CD4-positive, CD25-positive, alpha-beta regulatory T cell (primary cell): ENCODE results near the gene OR52E2. TPM values are rescaled to one million over a fixed set of nuclear protein-coding genes. Genes with fewer than 3 reads are reported as not detected.

Source experiments
- ATAC-seq, 2 donors: fragments of 150-1000 bp; cut with Tn5 transposase; one replicate each; pipeline ENCODE4 v1.10.0; 2021; ENCODE audit warnings: low read depth in 2 of 2, moderate number of reproducible peaks in 2 of 2, moderate library complexity in 1 of 2
- DNase-seq, 3 donors: peaks; one replicate each; pipeline versions ENCODE4 v3.0.0 to v3.0.0-alpha.2; 2012 to 2022; ENCODE audit warnings: mixed read lengths in 1 of 3
- H3K27ac ChIP-seq: one replicate; pipeline ENCODE4 v1.7.0; 2013; ENCODE audit warnings: mild to moderate bottlenecking, low read length; ENCODE audit not compliant: insufficient read depth, poor library complexity, severe bottlenecking
- H3K27me3 ChIP-seq: one replicate; pipeline ENCODE4 v1.7.0; 2013; ENCODE audit warnings: low read length; ENCODE audit not compliant: control insufficient read depth, insufficient read depth
- H3K36me3 ChIP-seq: one replicate; pipeline ENCODE4 v1.7.0; 2013; ENCODE audit warnings: mild to moderate bottlenecking, low read length, moderate library complexity; ENCODE audit not compliant: control insufficient read depth, insufficient read depth
- H3K4me1 ChIP-seq: 2 replicates; pipeline ENCODE4 v1.7.0; 2013; ENCODE audit warnings: mild to moderate bottlenecking, low read length; ENCODE audit not compliant: insufficient read depth, control insufficient read depth, poor library complexity, severe bottlenecking
- H3K4me3 ChIP-seq: one replicate; pipeline ENCODE4 v1.7.0; 2013; ENCODE audit warnings: low read depth, mild to moderate bottlenecking, low read length, moderate library complexity
- H3K9me3 ChIP-seq, 2 experiments: 1 replicate in 1 of 2; 2 replicates in 1 of 2; pipeline ENCODE4 v1.7.0; 2013; ENCODE audit warnings: low read length in 2 of 2, mild to moderate bottlenecking in 1 of 2, moderate library complexity in 1 of 2; ENCODE audit not compliant: control insufficient read depth in 2 of 2
- H3K27ac Mint-ChIP-seq, 3 donors: one replicate each; pipeline ENCODE4 v1.8.0; 2020 to 2022; ENCODE audit warnings: mild to moderate bottlenecking in 3 of 3, mixed read lengths in 3 of 3, moderate library complexity in 2 of 3
- H3K27me3 Mint-ChIP-seq: one replicate; pipeline ENCODE4 v1.8.0; 2022; ENCODE audit warnings: mild to moderate bottlenecking, mixed read lengths
- H3K36me3 Mint-ChIP-seq: one replicate; pipeline ENCODE4 v1.8.0; 2020; ENCODE audit warnings: mixed read lengths
- H3K4me1 Mint-ChIP-seq, 4 donors: one replicate each; pipeline ENCODE4 v1.8.0; 2020 to 2022; ENCODE audit warnings: mixed read lengths in 4 of 4, mild to moderate bottlenecking in 1 of 4
- H3K4me3 Mint-ChIP-seq, 4 donors: one replicate each; pipeline ENCODE4 v1.8.0; 2020 to 2022; ENCODE audit warnings: mild to moderate bottlenecking in 4 of 4, mixed read lengths in 4 of 4, moderate library complexity in 3 of 4
- H3K9me3 Mint-ChIP-seq, 7 donors: one replicate each; pipeline ENCODE4 v1.8.0; 2020 to 2022; ENCODE audit warnings: mixed read lengths in 7 of 7, mild to moderate bottlenecking in 3 of 7, moderate library complexity in 2 of 7
- polyA plus RNA-seq, 4 donors: library from polyadenylated mRNA; unstranded; fragments of 300-500 nt; fragmentation: Illumina TruSeq; gene quantifications; one replicate each; pipeline ENCODE4 v1.2.3, GENCODE V29; 2021
- total RNA-seq: library from RNA; stranded (reverse); gene quantifications from one replicate; pipeline ENCODE4 v1.2.3, GENCODE V29; 2022

The OR52E2 gene
- total RNA-seq (not detected), polyA plus RNA-seq (not detected)

GRCh38 chr11:5059391-5059790 lies at the start of gene OR52E2:
TSS of gene OR52E2 (minus strand) at chr11:5059627. CDS start at chr11:5059627, 0 bp downstream.
- Mint-ChIP-seq H3K27me3 (no peaks in the 10 kb centered on the region), H3K4me1 (no peaks in the 10 kb centered on the region), H3K36me3 (no peaks in the 10 kb centered on the region), H3K9me3 (peaks cover 0 to 6% (median 4%) of the 10 kb centered on the region in 7 donors), H3K27ac (no peak within 1 kb of the TSS), H3K4me3 (no peak within 1 kb of the TSS)
- Histone ChIP-seq H3K4me3 (no peak within 1 kb of the TSS), H3K27ac (no peak within 1 kb of the TSS), H3K36me3 (no peaks in the 10 kb centered on the region), H3K9me3 (no peaks in the 10 kb centered on the region), H3K27me3 (no peaks in the 10 kb centered on the region), H3K4me1 (no peaks in the 10 kb centered on the region)
- DNase-seq (no peak), ATAC-seq (no peak)

GRCh38 chr11:5107285-5107684 lies 47.9 kb upstream of the OR52E2 start:
- no peak overlapping the region for H3K4me3 ChIP-seq
- Mint-ChIP-seq H3K27ac (no peak overlapping the region), H3K27me3 (no peaks in the 10 kb centered on the region), H3K9me3 (no peaks in the 10 kb centered on the region), H3K4me3 (no peak overlapping the region), H3K4me1 (no peaks in the 10 kb centered on the region), H3K36me3 (no peaks in the 10 kb centered on the region)
- no peak for DNase-seq
- H3K36me3 ChIP-seq = no peaks in the 10 kb centered on the region
- no peak overlapping the region for H3K27ac ChIP-seq
- no peaks in the 10 kb centered on the region for H3K4me1 ChIP-seq
- H3K27me3 ChIP-seq = no peaks in the 10 kb centered on the region
- ATAC-seq = no peak
- no peaks in the 10 kb centered on the region for H3K9me3 ChIP-seq

DNA sequence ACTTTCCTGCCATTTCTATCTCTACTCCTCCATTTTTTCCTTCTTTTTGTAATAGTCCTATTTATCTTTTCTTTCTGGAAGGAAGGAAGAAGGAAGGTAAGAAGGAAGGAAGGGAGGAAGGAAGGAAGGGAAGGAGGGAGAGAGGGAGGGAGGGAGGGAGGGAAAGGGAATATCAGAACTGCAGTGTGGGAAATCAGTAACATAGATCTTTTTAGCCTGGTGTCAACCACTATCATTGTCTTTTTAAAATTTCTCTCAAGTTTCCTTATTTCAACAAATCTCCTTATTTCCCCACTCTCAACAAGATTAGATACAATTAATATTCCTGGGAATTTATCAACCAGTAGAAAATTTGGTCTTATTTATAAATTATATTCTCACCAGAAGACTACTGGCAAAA lies 43.6 kb upstream of the OR52E2 start:
- Histone ChIP-seq H3K27me3 (no peaks in the 10 kb centered on the region), H3K4me3 (no peak overlapping the region), H3K4me1 (no peaks in the 10 kb centered on the region), H3K36me3 (no peaks in the 10 kb centered on the region), H3K9me3 (no peaks in the 10 kb centered on the region), H3K27ac (no peak overlapping the region)
- no peak overlapping the region for H3K27ac Mint-ChIP-seq
- no peaks in the 10 kb centered on the region for H3K36me3 Mint-ChIP-seq
- no peaks in the 10 kb centered on the region for H3K4me1 Mint-ChIP-seq
- H3K9me3 Mint-ChIP-seq = no peaks in the 10 kb centered on the region
- H3K27me3 Mint-ChIP-seq = no peaks in the 10 kb centered on the region
- ATAC-seq = no peak
- no peak overlapping the region for H3K4me3 Mint-ChIP-seq
- DNase-seq = no peak

GRCh38 chr11:5102246-5102645 lies 42.8 kb upstream of the OR52E2 start:
- H3K27ac Mint-ChIP-seq = no peak overlapping the region
- ATAC-seq = no peak
- no peaks in the 10 kb centered on the region for H3K27me3 Mint-ChIP-seq
- Histone ChIP-seq H3K4me1 (no peaks in the 10 kb centered on the region), H3K27ac (no peak overlapping the region), H3K36me3 (no peaks in the 10 kb centered on the region), H3K4me3 (no peak overlapping the region), H3K9me3 (no peaks in the 10 kb centered on the region), H3K27me3 (no peaks in the 10 kb centered on the region)
- DNase-seq = no peak
- H3K9me3 Mint-ChIP-seq = no peaks in the 10 kb centered on the region
- no peak overlapping the region for H3K4me3 Mint-ChIP-seq
- H3K36me3 Mint-ChIP-seq = no peaks in the 10 kb centered on the region
- no peaks in the 10 kb centered on the region for H3K4me1 Mint-ChIP-seq

DNA sequence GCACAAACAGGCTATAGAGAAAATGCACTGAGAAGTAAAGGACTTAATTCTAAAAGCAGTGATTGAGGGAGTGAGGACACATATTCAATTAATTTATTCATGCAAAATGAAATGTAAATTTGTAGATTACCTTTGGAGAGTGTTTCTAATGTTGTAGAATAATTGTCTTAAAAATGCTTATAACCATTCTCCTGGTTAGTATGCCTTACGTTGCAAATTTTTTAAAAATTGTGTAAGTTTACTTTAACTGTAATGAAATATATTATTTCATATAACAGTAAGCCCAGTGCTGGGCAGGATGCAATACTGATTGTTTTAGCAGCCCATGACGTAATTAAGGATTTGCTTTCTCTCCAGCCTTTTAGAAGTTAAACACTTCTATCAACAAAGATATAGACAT lies 36.6 kb upstream of the OR52E2 start:
- no peaks in the 10 kb centered on the region for H3K4me1 ChIP-seq
- ATAC-seq (no peak), DNase-seq (no peak)
- Mint-ChIP-seq H3K4me1 (no peaks in the 10 kb centered on the region), H3K36me3 (no peaks in the 10 kb centered on the region), H3K9me3 (peaks cover 0 to 2% (median 0%) of the 10 kb centered on the region in 7 donors), H3K27me3 (no peaks in the 10 kb centered on the region), H3K4me3 (no peak overlapping the region), H3K27ac (no peak overlapping the region)
- no peaks in the 10 kb centered on the region for H3K27me3 ChIP-seq
- H3K36me3 ChIP-seq = no peaks in the 10 kb centered on the region
- no peak overlapping the region for H3K27ac ChIP-seq
- no peak overlapping the region for H3K4me3 ChIP-seq
- H3K9me3 ChIP-seq = no peaks in the 10 kb centered on the region

GRCh38 chr11:5092821-5093585 lies 33.6 kb upstream of the OR52E2 start:
- Histone ChIP-seq H3K27me3 (no peaks in the 10 kb centered on the region), H3K4me3 (no peak overlapping the region), H3K36me3 (no peaks in the 10 kb centered on the region), H3K27ac (no peak overlapping the region), H3K4me1 (no peaks in the 10 kb centered on the region), H3K9me3 (no peaks in the 10 kb centered on the region)
- no peaks in the 10 kb centered on the region for H3K36me3 Mint-ChIP-seq
- DNase-seq (no peak), ATAC-seq (no peak)
- no peaks in the 10 kb centered on the region for H3K27me3 Mint-ChIP-seq
- H3K27ac Mint-ChIP-seq = no peak overlapping the region
- H3K9me3 Mint-ChIP-seq = peaks cover 0 to 4% (median 1%) of the 10 kb centered on the region in 7 donors
- no peaks in the 10 kb centered on the region for H3K4me1 Mint-ChIP-seq
- H3K4me3 Mint-ChIP-seq = no peak overlapping the region

DNA sequence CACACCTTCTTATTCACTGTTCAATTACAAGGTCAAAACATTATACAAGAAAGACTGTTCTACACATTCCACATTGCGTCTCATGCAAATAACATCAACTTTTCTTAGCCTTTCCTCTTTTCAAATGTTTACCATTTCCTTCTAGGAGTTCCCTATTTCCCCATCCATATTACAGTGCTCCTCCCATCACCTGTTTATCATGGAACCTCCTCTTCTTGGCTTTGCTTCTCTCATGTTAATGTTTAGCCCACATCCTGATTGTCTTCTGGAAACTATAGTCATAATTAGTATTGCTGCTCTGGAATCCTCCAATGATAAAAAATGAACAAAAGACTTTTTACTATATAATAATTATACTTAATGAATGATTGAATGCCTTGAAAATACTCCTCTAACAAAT lies 31.2 kb upstream of the OR52E2 start:
- Histone ChIP-seq H3K36me3 (no peaks in the 10 kb centered on the region), H3K27ac (no peak overlapping the region), H3K4me3 (no peak overlapping the region), H3K27me3 (no peaks in the 10 kb centered on the region), H3K9me3 (no peaks in the 10 kb centered on the region), H3K4me1 (no peaks in the 10 kb centered on the region)
- H3K36me3 Mint-ChIP-seq = no peaks in the 10 kb centered on the region
- peaks cover 0 to 5% (median 1%) of the 10 kb centered on the region in 7 donors for H3K9me3 Mint-ChIP-seq
- H3K27ac Mint-ChIP-seq = no peak overlapping the region
- DNase-seq = no peak
- H3K4me3 Mint-ChIP-seq = no peak overlapping the region
- no peak for ATAC-seq
- H3K27me3 Mint-ChIP-seq = no peaks in the 10 kb centered on the region
- H3K4me1 Mint-ChIP-seq = no peaks in the 10 kb centered on the region

DNA sequence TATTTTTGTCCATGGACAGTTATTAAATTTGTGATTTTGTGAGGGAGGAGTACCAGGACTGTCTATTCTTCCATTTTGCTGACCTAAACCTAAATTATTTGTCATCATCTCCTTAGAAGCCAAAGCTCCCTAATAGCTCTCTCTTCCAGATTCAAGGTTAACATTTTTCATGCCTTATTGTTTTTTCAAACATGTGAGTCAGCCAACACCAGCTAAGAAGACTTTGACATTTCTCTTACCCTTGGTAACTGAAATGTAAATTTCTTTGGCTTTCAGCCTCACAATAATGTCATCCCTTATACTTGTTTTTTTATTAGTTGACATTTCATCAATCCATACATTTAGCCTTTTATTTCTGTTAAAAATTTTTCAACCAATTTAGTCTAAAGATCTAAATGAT lies 29.1 kb upstream of the OR52E2 start:
- H3K9me3 Mint-ChIP-seq = peaks cover 0 to 5% (median 1%) of the 10 kb centered on the region in 7 donors
- DNase-seq = no peak
- no peaks in the 10 kb centered on the region for H3K27me3 ChIP-seq
- H3K4me3 Mint-ChIP-seq = no peak overlapping the region
- H3K4me3 ChIP-seq = no peak overlapping the region
- H3K36me3 Mint-ChIP-seq = no peaks in the 10 kb centered on the region
- H3K27ac ChIP-seq = no peak overlapping the region
- H3K4me1 Mint-ChIP-seq = no peaks in the 10 kb centered on the region
- H3K27ac Mint-ChIP-seq = no peak overlapping the region
- no peaks in the 10 kb centered on the region for H3K27me3 Mint-ChIP-seq
- H3K9me3 ChIP-seq = no peaks in the 10 kb centered on the region
- no peaks in the 10 kb centered on the region for H3K36me3 ChIP-seq
- H3K4me1 ChIP-seq = no peaks in the 10 kb centered on the region
- ATAC-seq = no peak
